Measurements from ENCODE around the gene DLX6. TPM values are rescaled to one million over a fixed set of nuclear protein-coding genes. Genes with fewer than 3 reads are reported as not detected.
"Not testable (repeated sequence)": the region's sequence is repeated elsewhere in the genome, so short reads cannot be mapped to it uniquely, and the experiment has no call there.

The DLX6 gene
- total and polyA plus RNA-seq, 9 donors = 0.08 TPM; not detected in 8

GRCh38 chr7:97024209-97025129 is 19.1 kb downstream of the DLX6 start, which contains the start of gene DLX5:
DLX5 (minus strand) TSS chr7:97024831; CDS start chr7:97024623, 208 bp downstream.
- Histone ChIP-seq H3K36me3 (ENCODE audit: control insufficient read depth, insufficient read depth, low read length) (no peaks in the 10 kb centered on the region), H3K4me3 (ENCODE audit: low read length) (peak within 1 kb of the TSS; percentile 24), H3K9me3 (replicated peaks; ENCODE audit: control insufficient read depth, low read depth, low read length) (no peaks in the 10 kb centered on the region), H3K4me1 (ENCODE audit: control insufficient read depth, insufficient read depth, low read length) (peaks cover 34% of the 10 kb centered on the region), H3K27me3 (ENCODE audit: control insufficient read depth, insufficient read depth, low read length) (peaks cover 87% of the 10 kb centered on the region), H3K27ac (ENCODE audit: low read length) (no peak within 1 kb of the TSS)
- DNase-seq = peak; percentile 54
- WGBS (ENCODE audit: insufficient coverage) = under 1% methylated on average over 41 of the region's 60 CpGs

- WGBS (ENCODE audit: insufficient coverage) = 10% methylated on average over 5 of the region's 8 CpGs
- H3K9me3 ChIP-seq (replicated peaks; ENCODE audit: control insufficient read depth, low read depth, low read length) = no peaks in the 10 kb centered on the region
- no peak for DNase-seq
- H3K27ac ChIP-seq (ENCODE audit: low read length) = no peak overlapping the region
- H3K4me3 ChIP-seq (ENCODE audit: low read length) = no peak overlapping the region
- peaks cover 34% of the 10 kb centered on the region for H3K4me1 ChIP-seq (ENCODE audit: control insufficient read depth, insufficient read depth, low read length)
- peaks cover 83% of the 10 kb centered on the region for H3K27me3 ChIP-seq (ENCODE audit: control insufficient read depth, insufficient read depth, low read length)
- no peaks in the 10 kb centered on the region for H3K36me3 ChIP-seq (ENCODE audit: control insufficient read depth, insufficient read depth, low read length)
These were observed 19.8 kb downstream of the DLX6 start for GRCh38 chr7:97025130-97025499.

GRCh38 chr7:97025983-97026714 is 20.8 kb downstream of the DLX6 start:
- Histone ChIP-seq H3K27me3 (ENCODE audit: control insufficient read depth, insufficient read depth, low read length) (peaks cover 73% of the 10 kb centered on the region), H3K27ac (ENCODE audit: low read length) (no peak overlapping the region), H3K36me3 (ENCODE audit: control insufficient read depth, insufficient read depth, low read length) (no peaks in the 10 kb centered on the region), H3K9me3 (replicated peaks; ENCODE audit: control insufficient read depth, low read depth, low read length) (no peaks in the 10 kb centered on the region), H3K4me3 (ENCODE audit: low read length) (no peak overlapping the region), H3K4me1 (ENCODE audit: control insufficient read depth, insufficient read depth, low read length) (peaks cover 31% of the 10 kb centered on the region)
- WGBS (ENCODE audit: insufficient coverage) = 14% methylated on average over 15 of the region's 29 CpGs
- DNase-seq = no peak

- WGBS (ENCODE audit: insufficient coverage) = 17% methylated on average over 5 of the region's 17 CpGs
- H3K27ac ChIP-seq (ENCODE audit: low read length) = no peak overlapping the region
- no peak overlapping the region for H3K4me3 ChIP-seq (ENCODE audit: low read length)
- peaks cover 65% of the 10 kb centered on the region for H3K27me3 ChIP-seq (ENCODE audit: control insufficient read depth, insufficient read depth, low read length)
- no peak for DNase-seq
- no peaks in the 10 kb centered on the region for H3K9me3 ChIP-seq (replicated peaks; ENCODE audit: control insufficient read depth, low read depth, low read length)
- H3K4me1 ChIP-seq (ENCODE audit: control insufficient read depth, insufficient read depth, low read length) = peaks cover 24% of the 10 kb centered on the region
- no peaks in the 10 kb centered on the region for H3K36me3 ChIP-seq (ENCODE audit: control insufficient read depth, insufficient read depth, low read length)
These were observed 21.5 kb downstream of the DLX6 start for GRCh38 chr7:97026715-97027426.

- Histone ChIP-seq H3K4me3 (ENCODE audit: low read length) (peak overlapping the region; percentile 15), H3K4me1 (ENCODE audit: control insufficient read depth, insufficient read depth, low read length) (peaks cover 23% of the 10 kb centered on the region), H3K27me3 (ENCODE audit: control insufficient read depth, insufficient read depth, low read length) (peaks cover 62% of the 10 kb centered on the region), H3K27ac (ENCODE audit: low read length) (no peak overlapping the region), H3K36me3 (ENCODE audit: control insufficient read depth, insufficient read depth, low read length) (no peaks in the 10 kb centered on the region), H3K9me3 (replicated peaks; ENCODE audit: control insufficient read depth, low read depth, low read length) (no peaks in the 10 kb centered on the region)
- WGBS (ENCODE audit: insufficient coverage) = 0% methylated on average over 16 of the region's 23 CpGs
- DNase-seq = peak; percentile 87
These were observed 22.3 kb downstream of the DLX6 start for GRCh38 chr7:97027427-97028234.

- H3K9me3 ChIP-seq (replicated peaks; ENCODE audit: control insufficient read depth, low read depth, low read length); H3K27me3 ChIP-seq (ENCODE audit: control insufficient read depth, insufficient read depth, low read length); H3K27ac ChIP-seq (ENCODE audit: low read length); H3K4me3 ChIP-seq (ENCODE audit: low read length); H3K4me1 ChIP-seq (ENCODE audit: control insufficient read depth, insufficient read depth, low read length); H3K36me3 ChIP-seq (ENCODE audit: control insufficient read depth, insufficient read depth, low read length); DNase-seq: not testable (repeated sequence)
- 94% methylated on average over 19 of the region's 30 CpGs for WGBS (ENCODE audit: insufficient coverage)
These were observed 29.0 kb downstream of the DLX6 start for GRCh38 chr7:97034213-97034852.

- Histone ChIP-seq H3K27me3 (ENCODE audit: control insufficient read depth, insufficient read depth, low read length) (no peaks in the 10 kb centered on the region), H3K9me3 (replicated peaks; ENCODE audit: control insufficient read depth, low read depth, low read length) (no peaks in the 10 kb centered on the region), H3K4me3 (ENCODE audit: low read length) (no peak overlapping the region), H3K4me1 (ENCODE audit: control insufficient read depth, insufficient read depth, low read length) (no peaks in the 10 kb centered on the region), H3K36me3 (ENCODE audit: control insufficient read depth, insufficient read depth, low read length) (no peaks in the 10 kb centered on the region), H3K27ac (ENCODE audit: low read length) (no peak overlapping the region)
- WGBS (ENCODE audit: insufficient coverage) = 86% methylated on average over 2 of the region's 5 CpGs
- no peak for DNase-seq
These were observed 34.2 kb downstream of the DLX6 start for GRCh38 chr7:97039374-97040065.

GRCh38 chr7:97043281-97043680 is 37.9 kb downstream of the DLX6 start:
- WGBS (ENCODE audit: insufficient coverage) = 60% methylated on average over 1 of the region's 2 CpGs
- Histone ChIP-seq H3K27me3 (ENCODE audit: control insufficient read depth, insufficient read depth, low read length) (no peaks in the 10 kb centered on the region), H3K36me3 (ENCODE audit: control insufficient read depth, insufficient read depth, low read length) (no peaks in the 10 kb centered on the region), H3K4me3 (ENCODE audit: low read length) (no peak overlapping the region), H3K4me1 (ENCODE audit: control insufficient read depth, insufficient read depth, low read length) (no peaks in the 10 kb centered on the region), H3K27ac (ENCODE audit: low read length) (no peak overlapping the region), H3K9me3 (replicated peaks; ENCODE audit: control insufficient read depth, low read depth, low read length) (no peaks in the 10 kb centered on the region)
- no peak for DNase-seq
